Cardiac septum (tissue), 1 donor: ENCODE data around the gene NFKBIZ. TPM values are rescaled to one million over a fixed set of nuclear protein-coding genes. Genes with fewer than 3 reads are reported as not detected.
"Not testable (repeated sequence)": the region's sequence is repeated elsewhere in the genome, so short reads cannot be mapped to it uniquely, and the experiment has no call there.

ENCODE experiments used
- DNase-seq: peaks from one replicate; pipeline ENCODE4 v3.0.0-alpha.2; 2020; ENCODE audit warnings: low spot score
- intact Hi-C: fragments of 100-400 bp; cut with DNase I; formaldehyde crosslinking; loops from one replicate; pipeline ENCODE4 v1.14.0; 2022
- total RNA-seq: library from RNA; stranded (reverse); fragmentation: NEBNext Ultra II Directional; extraction: Animal tissue kit (Norgen Biotek cat#: 25700); gene quantifications from one replicate; pipeline ENCODE4 v1.2.1, GENCODE V29; 2021
- donor health status: DM: no; HTN: no; CAD: no.

NFKBIZ gene
- total RNA-seq, 1 donor from 2014 or later = 16.0 TPM

GRCh38 chr3:101898039-101898438 lies 48.7 kb downstream of the NFKBIZ start:
- no peak for DNase-seq
- intact Hi-C loops = no loop called here

GRCh38 chr3:101898752-101899169 lies 49.4 kb downstream of the NFKBIZ start:
- intact Hi-C loops = no loop called here
- DNase-seq = no peak

GRCh38 chr3:101900316-101900715 lies 51.0 kb downstream of the NFKBIZ start:
- no peak for DNase-seq

GRCh38 chr3:101900736-101901135 lies 51.4 kb downstream of the NFKBIZ start:
- intact Hi-C loops = no loop called here

More at GRCh38 chr3:101900316-101900715, 51.0 kb downstream of the NFKBIZ start:
- intact Hi-C loops = no loop called here

GRCh38 chr3:101902041-101902440 lies 52.7 kb downstream of the NFKBIZ start:
- no peak for DNase-seq
- intact Hi-C loops = no loop called here

More at GRCh38 chr3:101900736-101901135, 51.4 kb downstream of the NFKBIZ start:
- no peak for DNase-seq

- DNase-seq = no peak
- intact Hi-C loops = no loop called here
Observed at GRCh38 chr3:101903451-101903871, 54.1 kb downstream of the NFKBIZ start.

GRCh38 chr3:101905573-101905972 lies 56.3 kb downstream of the NFKBIZ start:
- intact Hi-C loops, DNase-seq: not testable (repeated sequence)

Other genes with a start within 250 kb of the NFKBIZ start
- gene ZBTB11, start 172.4 kb upstream of the NFKBIZ start, total RNA-seq = 8.4 TPM
- 569 TPM for gene RPL24, start 162.8 kb upstream of the NFKBIZ start, total RNA-seq
- gene CEP97, start 124.9 kb upstream of the NFKBIZ start, total RNA-seq = 7.9 TPM
- gene NXPE3, start 70.3 kb upstream of the NFKBIZ start, total RNA-seq = 26.9 TPM